Measurements from ENCODE around the gene TBX2.

The TBX2 gene

GRCh38 chr17:61380836-61381525 lies 18.7 kb upstream of the TBX2 start:
- no peak for TF ChIP-seq CTCF (conservative IDR thresholded peaks at IDR 0.05; ENCODE audit: low read depth, low read length)
- H3K4me3 ChIP-seq (ENCODE audit: low read length): no peak overlapping the region
- no peak for DNase-seq (ENCODE audit: low read depth)

GRCh38 chr17:61381537-61381936 lies 18.1 kb upstream of the TBX2 start:
- TF ChIP-seq CTCF (conservative IDR thresholded peaks at IDR 0.05; ENCODE audit: low read depth, low read length): no peak
- no peak for DNase-seq (ENCODE audit: low read depth)
- no peak overlapping the region for H3K4me3 ChIP-seq (ENCODE audit: low read length)

- DNase-seq (ENCODE audit: low read depth): no peak
Observed at GRCh38 chr17:61382796-61383688, 16.6 kb upstream of the TBX2 start.

GRCh38 chr17:61383689-61384201 lies 15.9 kb upstream of the TBX2 start:
- H3K4me3 ChIP-seq (ENCODE audit: low read length): no peak overlapping the region
- no peak for DNase-seq (ENCODE audit: low read depth)
- TF ChIP-seq CTCF (conservative IDR thresholded peaks at IDR 0.05; ENCODE audit: low read depth, low read length): no peak

More at GRCh38 chr17:61382796-61383688, 16.6 kb upstream of the TBX2 start:
- H3K4me3 ChIP-seq (ENCODE audit: low read length): no peak overlapping the region
- no peak for TF ChIP-seq CTCF (conservative IDR thresholded peaks at IDR 0.05; ENCODE audit: low read depth, low read length)

- DNase-seq (ENCODE audit: low read depth): no peak
- H3K4me3 ChIP-seq (ENCODE audit: low read length): no peak overlapping the region
- no peak for TF ChIP-seq CTCF (conservative IDR thresholded peaks at IDR 0.05; ENCODE audit: low read depth, low read length)
Observed at GRCh38 chr17:61384354-61384691, 15.3 kb upstream of the TBX2 start.

GRCh38 chr17:61384692-61385576 lies 14.7 kb upstream of the TBX2 start:
- DNase-seq (ENCODE audit: low read depth): no peak
- H3K4me3 ChIP-seq (ENCODE audit: low read length): no peak overlapping the region
- TF ChIP-seq CTCF (conservative IDR thresholded peaks at IDR 0.05; ENCODE audit: low read depth, low read length): no peak
